C4-2B (cell line): ENCODE results near the gene TMA16.

ENCODE experiments used
- ZFX ChIP-seq: fragments of 450-650 bp; IDR thresholded peaks from 2 replicates; pipeline ENCODE4 v1.6.1; 2017
- TF ChIP-seq, protein P1 (sequence below): fragments of 450-650 bp; conservative IDR thresholded peaks from 2 replicates; pipeline ENCODE4 v1.5.1; 2017; ENCODE audit warnings: mild to moderate bottlenecking

- TF ChIP-seq, protein P1, sequence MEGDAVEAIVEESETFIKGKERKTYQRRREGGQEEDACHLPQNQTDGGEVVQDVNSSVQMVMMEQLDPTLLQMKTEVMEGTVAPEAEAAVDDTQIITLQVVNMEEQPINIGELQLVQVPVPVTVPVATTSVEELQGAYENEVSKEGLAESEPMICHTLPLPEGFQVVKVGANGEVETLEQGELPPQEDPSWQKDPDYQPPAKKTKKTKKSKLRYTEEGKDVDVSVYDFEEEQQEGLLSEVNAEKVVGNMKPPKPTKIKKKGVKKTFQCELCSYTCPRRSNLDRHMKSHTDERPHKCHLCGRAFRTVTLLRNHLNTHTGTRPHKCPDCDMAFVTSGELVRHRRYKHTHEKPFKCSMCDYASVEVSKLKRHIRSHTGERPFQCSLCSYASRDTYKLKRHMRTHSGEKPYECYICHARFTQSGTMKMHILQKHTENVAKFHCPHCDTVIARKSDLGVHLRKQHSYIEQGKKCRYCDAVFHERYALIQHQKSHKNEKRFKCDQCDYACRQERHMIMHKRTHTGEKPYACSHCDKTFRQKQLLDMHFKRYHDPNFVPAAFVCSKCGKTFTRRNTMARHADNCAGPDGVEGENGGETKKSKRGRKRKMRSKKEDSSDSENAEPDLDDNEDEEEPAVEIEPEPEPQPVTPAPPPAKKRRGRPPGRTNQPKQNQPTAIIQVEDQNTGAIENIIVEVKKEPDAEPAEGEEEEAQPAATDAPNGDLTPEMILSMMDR: no peak
- no peak for TF ChIP-seq ZFX
Observed at GRCh38 chr4:163473576-163473975, 20.9 kb upstream of the TMA16 start, which contains the start of gene TKTL2.
